H1 (cell line): ENCODE results near the gene CFAP107.

Experiments
- ASH2L ChIP-seq: fragments of 200-600, 300-600 bp; sonication (generic); IDR thresholded peaks from one replicate; pipeline ENCODE4 v1.7.1; 2017; ENCODE audit warnings: low read length
- NANOG ChIP-seq: IDR thresholded peaks from 2 replicates; pipeline ENCODE4 v1.6.1; 2011; ENCODE audit warnings: low read length, low read depth, mild to moderate bottlenecking, inconsistent platforms; ENCODE audit not compliant: insufficient read depth, poor library complexity, severe bottlenecking
- POLR2AphosphoS5 ChIP-seq: IDR thresholded peaks from 2 replicates; pipeline ENCODE4 v1.6.1; 2011; ENCODE audit warnings: low read depth, low read length
- POU5F1 ChIP-seq: IDR thresholded peaks from 2 replicates; pipeline ENCODE4 v1.6.1; 2011; ENCODE audit warnings: low read depth, mild to moderate bottlenecking, low read length, moderate library complexity
- SP1 ChIP-seq: IDR thresholded peaks from 2 replicates; pipeline ENCODE4 v1.6.1; 2011; ENCODE audit warnings: low read depth, low read length
- TAF1 ChIP-seq: IDR thresholded peaks from 2 replicates; pipeline ENCODE4 v1.6.1; 2011; ENCODE audit warnings: mild to moderate bottlenecking, low read depth, low read length
- TF ChIP-seq, protein P1 (sequence below), 3 experiments: IDR thresholded peaks; 1 replicate in 2 of 3; 2 replicates in 1 of 3; pipeline versions ENCODE4 v1.5.1 to v1.6.1; 2011; ENCODE audit warnings: low read length in 3 of 3, mild to moderate bottlenecking in 3 of 3, inconsistent platforms in 2 of 3, low read depth in 1 of 3, moderate library complexity in 1 of 3; ENCODE audit not compliant: insufficient read depth in 1 of 3; ENCODE audit errors: control extremely low read depth in 1 of 3

- TF ChIP-seq, protein P1, sequence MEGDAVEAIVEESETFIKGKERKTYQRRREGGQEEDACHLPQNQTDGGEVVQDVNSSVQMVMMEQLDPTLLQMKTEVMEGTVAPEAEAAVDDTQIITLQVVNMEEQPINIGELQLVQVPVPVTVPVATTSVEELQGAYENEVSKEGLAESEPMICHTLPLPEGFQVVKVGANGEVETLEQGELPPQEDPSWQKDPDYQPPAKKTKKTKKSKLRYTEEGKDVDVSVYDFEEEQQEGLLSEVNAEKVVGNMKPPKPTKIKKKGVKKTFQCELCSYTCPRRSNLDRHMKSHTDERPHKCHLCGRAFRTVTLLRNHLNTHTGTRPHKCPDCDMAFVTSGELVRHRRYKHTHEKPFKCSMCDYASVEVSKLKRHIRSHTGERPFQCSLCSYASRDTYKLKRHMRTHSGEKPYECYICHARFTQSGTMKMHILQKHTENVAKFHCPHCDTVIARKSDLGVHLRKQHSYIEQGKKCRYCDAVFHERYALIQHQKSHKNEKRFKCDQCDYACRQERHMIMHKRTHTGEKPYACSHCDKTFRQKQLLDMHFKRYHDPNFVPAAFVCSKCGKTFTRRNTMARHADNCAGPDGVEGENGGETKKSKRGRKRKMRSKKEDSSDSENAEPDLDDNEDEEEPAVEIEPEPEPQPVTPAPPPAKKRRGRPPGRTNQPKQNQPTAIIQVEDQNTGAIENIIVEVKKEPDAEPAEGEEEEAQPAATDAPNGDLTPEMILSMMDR (IDR thresholded peaks at IDR 0.05; ENCODE audit: control extremely low read depth in 1 of 3, insufficient read depth in 1 of 3, low read depth in 1 of 3, low read length in 3 of 3): peak; percentile 22 to 27 (median 25); a peak in 3 of 4 replicates
- no peak for TF ChIP-seq POU5F1
- no peak for TF ChIP-seq POLR2AphosphoS5
- no peak for TF ChIP-seq ASH2L
- TF ChIP-seq TAF1: no peak
- no peak for TF ChIP-seq SP1
- TF ChIP-seq NANOG: no peak
These were observed 18.0 kb downstream of the CFAP107 start for GRCh38 chr1:12764016-12764415.
